GM23338 (cell line): ENCODE measurements around the gene TRAF5. TPM values are rescaled to one million over a fixed set of nuclear protein-coding genes. Genes with fewer than 3 reads are reported as not detected.

Source experiments
- ATAC-seq: fragments of 200-7000 bp; cut with Tn5 transposase; 3 replicates; pipeline ENCODE4 v1.9.1; 2020
- DNase-seq: peaks from one replicate; pipeline ENCODE4 v3.0.0-alpha.2; 2015; ENCODE audit warnings: low spot score
- H2AFZ ChIP-seq: fragments of 200-600 bp; sonication (generic); 2 replicates; pipeline ENCODE4 v1.8.0; 2016; ENCODE audit warnings: antibody characterized with exemption, mild to moderate bottlenecking, moderate library complexity
- H3F3A ChIP-seq: fragments of 200-600 bp; sonication (generic); replicated peaks from 2 replicates; pipeline ENCODE4 v1.8.0; 2017; ENCODE audit warnings: antibody characterized with exemption, mixed run types, low read depth
- H3K27ac ChIP-seq: fragments of 200-600 bp; sonication (generic); 2 replicates; pipeline ENCODE4 v1.6.1; 2016; ENCODE audit warnings: low read depth
- H3K27me3 ChIP-seq: fragments of 200-600 bp; sonication (generic); 2 replicates; pipeline ENCODE4 v1.8.0; 2016; ENCODE audit warnings: mild to moderate bottlenecking, mixed run types, moderate library complexity; ENCODE audit not compliant: insufficient read depth
- H3K36me3 ChIP-seq: fragments of 200-600 bp; sonication (generic); 2 replicates; pipeline ENCODE4 v1.8.0; 2016; ENCODE audit warnings: mild to moderate bottlenecking; ENCODE audit not compliant: insufficient read depth
- H3K4me1 ChIP-seq: fragments of 200-600 bp; sonication (generic); 2 replicates; pipeline ENCODE4 v1.8.0; 2016; ENCODE audit warnings: mild to moderate bottlenecking, moderate library complexity; ENCODE audit not compliant: insufficient read depth
- H3K4me2 ChIP-seq: fragments of 200-600 bp; sonication (generic); 2 replicates; pipeline ENCODE4 v1.7.1; 2017; ENCODE audit warnings: mixed run types
- H3K4me3 ChIP-seq: fragments of 200-600 bp; sonication (generic); 2 replicates; pipeline ENCODE4 v1.6.1; 2016; ENCODE audit warnings: mixed run types
- H3K79me2 ChIP-seq: fragments of 200-600 bp; sonication (generic); replicated peaks from 2 replicates; pipeline ENCODE4 v1.8.0; 2017; ENCODE audit warnings: mild to moderate bottlenecking; ENCODE audit not compliant: insufficient read depth
- H3K9me2 ChIP-seq: fragments of 200-600 bp; sonication (generic); 2 replicates; pipeline ENCODE4 v1.8.0; 2017; ENCODE audit not compliant: insufficient read depth
- H4K20me1 ChIP-seq: fragments of 200-600 bp; sonication (generic); replicated peaks from 2 replicates; pipeline ENCODE4 v1.8.0; 2017; ENCODE audit warnings: mild to moderate bottlenecking; ENCODE audit not compliant: insufficient read depth
- H3K27ac Mint-ChIP-seq: 2 replicates; pipeline ENCODE4 v1.8.0; 2020; ENCODE audit warnings: inconsistent platforms, mild to moderate bottlenecking, moderate library complexity, mixed read lengths
- H3K27me3 Mint-ChIP-seq: 3 replicates; pipeline ENCODE4 v1.8.0; 2022; ENCODE audit warnings: low read depth, mild to moderate bottlenecking, moderate library complexity, mixed read lengths, inconsistent platforms; ENCODE audit not compliant: insufficient read depth, poor library complexity
- H3K36me3 Mint-ChIP-seq: 3 replicates; pipeline ENCODE4 v1.8.0; 2021; ENCODE audit warnings: low read depth, mild to moderate bottlenecking, inconsistent platforms, moderate library complexity, mixed read lengths
- H3K4me1 Mint-ChIP-seq: 3 replicates; pipeline ENCODE4 v1.8.0; 2020; ENCODE audit warnings: mild to moderate bottlenecking, inconsistent platforms, mixed read lengths
- H3K4me3 Mint-ChIP-seq: 3 replicates; pipeline ENCODE4 v1.8.0; 2021; ENCODE audit warnings: moderate library complexity, mild to moderate bottlenecking, inconsistent platforms, mixed read lengths
- H3K9me3 Mint-ChIP-seq: 3 replicates; pipeline ENCODE4 v1.8.0; 2020; ENCODE audit warnings: moderate library complexity, mild to moderate bottlenecking, inconsistent platforms, mixed read lengths
- CREB1 ChIP-seq: fragments of 250-450 bp; sonication (Bioruptor Pico); IDR thresholded peaks from 2 replicates; pipeline ENCODE4 v1.5.0; 2020; ENCODE audit warnings: low read depth, mild to moderate bottlenecking, moderate library complexity
- CTCF ChIP-seq, 2 experiments: fragments of 200-600 bp in 1 of 2; sonication (generic) in 1 of 2; conservative IDR thresholded peaks; 2 replicates each; pipeline versions ENCODE4 v1.5.1 to v1.6.1; 2016 to 2017; ENCODE audit warnings: antibody characterized with exemption in 2 of 2, low read depth in 2 of 2, mild to moderate bottlenecking in 2 of 2, moderate library complexity in 1 of 2
- EZH2 ChIP-seq: fragments of 200-600 bp; sonication (generic); IDR thresholded peaks from one replicate; pipeline ENCODE4 v1.8.0; 2017; ENCODE audit warnings: antibody characterized with exemption, mild to moderate bottlenecking, low read depth; ENCODE audit not compliant: unreplicated experiment
- EZH2phosphoT487 ChIP-seq: fragments of 200-600 bp; sonication (generic); IDR thresholded peaks from one replicate; pipeline ENCODE4 v1.8.1; 2018; ENCODE audit warnings: antibody characterized with exemption; ENCODE audit not compliant: unreplicated experiment
- JUNB ChIP-seq: IDR thresholded peaks from one replicate; pipeline ENCODE4 v1.6.1; 2016; ENCODE audit warnings: antibody characterized with exemption; ENCODE audit not compliant: unreplicated experiment
- NANOG ChIP-seq: IDR thresholded peaks from 2 replicates; pipeline ENCODE4 v1.6.1; 2016; ENCODE audit warnings: antibody characterized with exemption, borderline replicate concordance
- POLR2AphosphoS5 ChIP-seq: IDR thresholded peaks from 2 replicates; pipeline ENCODE4 v1.6.1; 2016; ENCODE audit warnings: antibody characterized with exemption, low read depth
- STAT1 ChIP-seq: IDR thresholded peaks from one replicate; pipeline ENCODE4 v1.6.1; 2016; ENCODE audit warnings: antibody characterized with exemption; ENCODE audit not compliant: unreplicated experiment
- ZNF114 ChIP-seq: fragments of 250-450 bp; sonication (Bioruptor Pico); IDR thresholded peaks from 2 replicates; pipeline ENCODE4 v1.5.0; 2020; ENCODE audit warnings: mild to moderate bottlenecking, moderate library complexity
- ZNF331 ChIP-seq: fragments of 250-450 bp; sonication (Bioruptor Pico); IDR thresholded peaks from 2 replicates; pipeline ENCODE4 v1.5.0; 2020; ENCODE audit warnings: low read depth, mild to moderate bottlenecking, moderate library complexity
- ZNF462 ChIP-seq: fragments of 250-450 bp; sonication (Bioruptor Pico); IDR thresholded peaks from 2 replicates; pipeline ENCODE4 v1.5.0; 2020; ENCODE audit warnings: mild to moderate bottlenecking, moderate library complexity
- polyA plus RNA-seq: library from polyadenylated mRNA; unstranded; fragments of >200 nt; fragmentation: Nextera tagmentation; extraction: Ambion mirVana; gene quantifications from 2 replicates; pipeline ENCODE4 v1.2.1, GENCODE V29; 2016
- total RNA-seq: library from RNA; depleted of rRNA; stranded (reverse); fragments of >200 nt; shearing (Covaris generic); gene quantifications from 2 replicates; pipeline ENCODE4 v1.2.3, GENCODE V29; 2014
- TF ChIP-seq, protein P1 (sequence below): IDR thresholded peaks from one replicate; pipeline ENCODE4 v1.6.1; 2018; ENCODE audit warnings: antibody characterized with exemption; ENCODE audit not compliant: unreplicated experiment
- TF ChIP-seq, protein P2 (sequence below): IDR thresholded peaks from 2 replicates; pipeline ENCODE4 v1.6.1; 2016; ENCODE audit warnings: antibody characterized with exemption

The TRAF5 gene
- total and polyA plus RNA-seq, 2 experiments from 2014 or later: 9.2 to 18.9 TPM

- DNase-seq (no peak), ATAC-seq (no peak)
- Histone ChIP-seq H2AFZ (no peak overlapping the region), H3K27ac (no peak overlapping the region), H3K79me2 (no peaks in the 10 kb centered on the region; the same call in 1 of the 2 replicates), H3K4me3 (no peak overlapping the region), H3K4me1 (no peaks in the 10 kb centered on the region), H3K9me2 (no peaks in the 10 kb centered on the region), H3K36me3 (peaks cover 42% of the 10 kb centered on the region; the same call in 1 of the 2 replicates), H3K4me2 (no peak overlapping the region), H3K27me3 (no peaks in the 10 kb centered on the region), H3F3A (no peaks in the 10 kb centered on the region), H4K20me1 (peaks cover 4% of the 10 kb centered on the region; the same call in 1 of the 2 replicates)
- H3K9me3 Mint-ChIP-seq: no peaks in the 10 kb centered on the region
- H3K27ac Mint-ChIP-seq: no peak overlapping the region
- no peaks in the 10 kb centered on the region for H3K4me1 Mint-ChIP-seq
- H3K4me3 Mint-ChIP-seq: no peak overlapping the region
- peaks cover 1% of the 10 kb centered on the region for H3K27me3 Mint-ChIP-seq
- TF ChIP-seq JUNB (no peak), ZNF114 (CRISPR knock-in tag) (no peak), CREB1 (CRISPR knock-in tag) (no peak), ZNF462 (no peak), EZH2 (no peak), ZNF331 (no peak), NANOG (no peak), STAT1 (no peak), CTCF (conservative IDR thresholded peaks at IDR 0.05; ENCODE audit: low read depth in 2 of 2) (no peak), EZH2phosphoT487 (no peak), POLR2AphosphoS5 (no peak)
- TF ChIP-seq, protein P1, sequence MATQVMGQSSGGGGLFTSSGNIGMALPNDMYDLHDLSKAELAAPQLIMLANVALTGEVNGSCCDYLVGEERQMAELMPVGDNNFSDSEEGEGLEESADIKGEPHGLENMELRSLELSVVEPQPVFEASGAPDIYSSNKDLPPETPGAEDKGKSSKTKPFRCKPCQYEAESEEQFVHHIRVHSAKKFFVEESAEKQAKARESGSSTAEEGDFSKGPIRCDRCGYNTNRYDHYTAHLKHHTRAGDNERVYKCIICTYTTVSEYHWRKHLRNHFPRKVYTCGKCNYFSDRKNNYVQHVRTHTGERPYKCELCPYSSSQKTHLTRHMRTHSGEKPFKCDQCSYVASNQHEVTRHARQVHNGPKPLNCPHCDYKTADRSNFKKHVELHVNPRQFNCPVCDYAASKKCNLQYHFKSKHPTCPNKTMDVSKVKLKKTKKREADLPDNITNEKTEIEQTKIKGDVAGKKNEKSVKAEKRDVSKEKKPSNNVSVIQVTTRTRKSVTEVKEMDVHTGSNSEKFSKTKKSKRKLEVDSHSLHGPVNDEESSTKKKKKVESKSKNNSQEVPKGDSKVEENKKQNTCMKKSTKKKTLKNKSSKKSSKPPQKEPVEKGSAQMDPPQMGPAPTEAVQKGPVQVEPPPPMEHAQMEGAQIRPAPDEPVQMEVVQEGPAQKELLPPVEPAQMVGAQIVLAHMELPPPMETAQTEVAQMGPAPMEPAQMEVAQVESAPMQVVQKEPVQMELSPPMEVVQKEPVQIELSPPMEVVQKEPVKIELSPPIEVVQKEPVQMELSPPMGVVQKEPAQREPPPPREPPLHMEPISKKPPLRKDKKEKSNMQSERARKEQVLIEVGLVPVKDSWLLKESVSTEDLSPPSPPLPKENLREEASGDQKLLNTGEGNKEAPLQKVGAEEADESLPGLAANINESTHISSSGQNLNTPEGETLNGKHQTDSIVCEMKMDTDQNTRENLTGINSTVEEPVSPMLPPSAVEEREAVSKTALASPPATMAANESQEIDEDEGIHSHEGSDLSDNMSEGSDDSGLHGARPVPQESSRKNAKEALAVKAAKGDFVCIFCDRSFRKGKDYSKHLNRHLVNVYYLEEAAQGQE: no peak
- TF ChIP-seq, protein P2, sequence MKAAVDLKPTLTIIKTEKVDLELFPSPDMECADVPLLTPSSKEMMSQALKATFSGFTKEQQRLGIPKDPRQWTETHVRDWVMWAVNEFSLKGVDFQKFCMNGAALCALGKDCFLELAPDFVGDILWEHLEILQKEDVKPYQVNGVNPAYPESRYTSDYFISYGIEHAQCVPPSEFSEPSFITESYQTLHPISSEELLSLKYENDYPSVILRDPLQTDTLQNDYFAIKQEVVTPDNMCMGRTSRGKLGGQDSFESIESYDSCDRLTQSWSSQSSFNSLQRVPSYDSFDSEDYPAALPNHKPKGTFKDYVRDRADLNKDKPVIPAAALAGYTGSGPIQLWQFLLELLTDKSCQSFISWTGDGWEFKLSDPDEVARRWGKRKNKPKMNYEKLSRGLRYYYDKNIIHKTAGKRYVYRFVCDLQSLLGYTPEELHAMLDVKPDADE: no peak
- H3K36me3 Mint-ChIP-seq: peaks cover 47% of the 10 kb centered on the region
Observed at GRCh38 chr1:211287218-211287617, 39.4 kb upstream of the TRAF5 start.
